SK-N-SH treated with all-trans-retinoic acid at 6 μM for 48 hours (cell line): Measurements from ENCODE around the gene LAMA1.

Experiments used
- ATAC-seq: fragments of 200-7000 bp; cut with Tn5 transposase; 3 replicates; pipeline ENCODE4 v1.9.1; 2020; ENCODE audit warnings: mild to moderate bottlenecking, moderate library complexity
- ARNTL ChIP-seq: fragments of 450-650 bp; formaldehyde crosslinking; IDR thresholded peaks from 2 replicates; pipeline ENCODE4 v1.5.0; 2020; ENCODE audit warnings: low read depth, mild to moderate bottlenecking, moderate library complexity, borderline replicate concordance
- BACH2 ChIP-seq: fragments of 250-450 bp; sonication (Bioruptor Pico); IDR thresholded peaks from 2 replicates; pipeline ENCODE4 v1.9.0; 2021; ENCODE audit warnings: mild to moderate bottlenecking, borderline replicate concordance
- CREB5 ChIP-seq: fragments of 250-450 bp; sonication (Bioruptor Pico); IDR thresholded peaks from 2 replicates; pipeline ENCODE4 v1.5.1; 2020; ENCODE audit warnings: low read depth, mild to moderate bottlenecking, moderate library complexity
- CSDC2 ChIP-seq: fragments of 250-450 bp; sonication (Bioruptor Pico); IDR thresholded peaks from 2 replicates; pipeline ENCODE4 v1.5.0; 2020; ENCODE audit warnings: mild to moderate bottlenecking, moderate library complexity
- CSRNP3 ChIP-seq: fragments of 250-450 bp; sonication (Bioruptor Pico); IDR thresholded peaks from 2 replicates; pipeline ENCODE4 v1.5.1; 2021; ENCODE audit warnings: mild to moderate bottlenecking, moderate library complexity
- ESRRG ChIP-seq: fragments of 250-450 bp; sonication (Bioruptor Pico); IDR thresholded peaks from 2 replicates; pipeline ENCODE4 v1.6.1; 2021; ENCODE audit warnings: mild to moderate bottlenecking
- GLIS3 ChIP-seq: fragments of 250-450 bp; sonication (Bioruptor Pico); IDR thresholded peaks from 2 replicates; pipeline ENCODE4 v1.5.0; 2020; ENCODE audit warnings: mild to moderate bottlenecking, moderate library complexity
- ISL1 ChIP-seq: fragments of 250-450 bp; sonication (Bioruptor Pico); IDR thresholded peaks from 2 replicates; pipeline ENCODE4 v2.1.2; 2022; ENCODE audit warnings: mild to moderate bottlenecking, moderate library complexity
- OSR1 ChIP-seq: fragments of 250-450 bp; sonication (Bioruptor Pico); IDR thresholded peaks from 2 replicates; pipeline ENCODE4 v1.8.0; 2022; ENCODE audit warnings: moderate library complexity, mild to moderate bottlenecking, inconsistent platforms
- PATZ1 ChIP-seq: fragments of 250-450 bp; sonication (Bioruptor Pico); IDR thresholded peaks from 2 replicates; pipeline ENCODE4 v1.8.0; 2020; ENCODE audit warnings: mild to moderate bottlenecking, moderate library complexity, borderline replicate concordance
- PPARA ChIP-seq: fragments of 250-450 bp; sonication (Bioruptor Pico); IDR thresholded peaks from 2 replicates; pipeline ENCODE4 v1.5.0; 2020; ENCODE audit warnings: mild to moderate bottlenecking, borderline replicate concordance
- RARB ChIP-seq: fragments of 250-450 bp; sonication (Bioruptor Pico); IDR thresholded peaks from 2 replicates; pipeline ENCODE4 v1.8.0; 2021; ENCODE audit warnings: mild to moderate bottlenecking, moderate library complexity
- SNAI2 ChIP-seq: fragments of 250-450 bp; sonication (Bioruptor Pico); IDR thresholded peaks from 2 replicates; pipeline ENCODE4 v1.5.0; 2020; ENCODE audit warnings: mild to moderate bottlenecking, moderate library complexity
- TCF4 ChIP-seq: fragments of 250-450 bp; sonication (Bioruptor Pico); IDR thresholded peaks from 2 replicates; pipeline ENCODE4 v1.8.0; 2021; ENCODE audit warnings: mild to moderate bottlenecking, moderate library complexity, borderline replicate concordance
- TOX ChIP-seq: fragments of 250-450 bp; sonication (Bioruptor Pico); IDR thresholded peaks from 2 replicates; pipeline ENCODE4 v1.8.0; 2021; ENCODE audit warnings: mild to moderate bottlenecking, moderate library complexity, borderline replicate concordance
- TSHZ2 ChIP-seq: fragments of 250-450 bp; sonication (Bioruptor Pico); IDR thresholded peaks from 2 replicates; pipeline ENCODE4 v1.5.0; 2020; ENCODE audit warnings: mild to moderate bottlenecking, moderate library complexity
- ZC3H10 ChIP-seq: fragments of 250-450 bp; sonication (Bioruptor Pico); IDR thresholded peaks from 2 replicates; pipeline ENCODE4 v1.5.1; 2021; ENCODE audit warnings: mild to moderate bottlenecking, moderate library complexity
- ZFP3 ChIP-seq: fragments of 250-450 bp; sonication (Bioruptor Pico); IDR thresholded peaks from 2 replicates; pipeline ENCODE4 v1.5.0; 2020; ENCODE audit warnings: mild to moderate bottlenecking, moderate library complexity
- ZFP30 ChIP-seq: fragments of 450-650 bp; formaldehyde crosslinking; IDR thresholded peaks from 2 replicates; pipeline ENCODE4 v1.5.0; 2022; ENCODE audit warnings: mild to moderate bottlenecking, moderate library complexity
- ZNF565 ChIP-seq: fragments of 450-650 bp; formaldehyde crosslinking; conservative IDR thresholded peaks from 2 replicates; pipeline ENCODE4 v1.5.0; 2020; ENCODE audit warnings: low read depth, mild to moderate bottlenecking, moderate library complexity
- ZNF70 ChIP-seq: fragments of 450-650 bp; formaldehyde crosslinking; IDR thresholded peaks from 2 replicates; pipeline ENCODE4 v1.5.0; 2020; ENCODE audit warnings: mild to moderate bottlenecking, moderate library complexity
- ZNF8 ChIP-seq: fragments of 450-650 bp; formaldehyde crosslinking; IDR thresholded peaks from 2 replicates; pipeline ENCODE4 v1.5.0; 2020; ENCODE audit warnings: mild to moderate bottlenecking, moderate library complexity

Gene LAMA1

GRCh38 chr18:7158216-7158615 lies 40.6 kb upstream of the LAMA1 start:
- no peak for ATAC-seq
- no peak for TF ChIP-seq GLIS3
- no peak for TF ChIP-seq ZFP3 (CRISPR knock-in tag)

GRCh38 chr18:7157760-7158159 lies 40.2 kb upstream of the LAMA1 start:
- no peak for ATAC-seq
- TF ChIP-seq OSR1 (CRISPR knock-in tag) (no peak), CSDC2 (no peak), GLIS3 (no peak), ARNTL (no peak), TOX (CRISPR knock-in tag) (no peak), ZFP3 (CRISPR knock-in tag) (no peak), ISL1 (CRISPR knock-in tag) (no peak), SNAI2 (CRISPR knock-in tag) (no peak), ZFP30 (CRISPR knock-in tag) (no peak), ESRRG (CRISPR knock-in tag) (no peak), CSRNP3 (CRISPR knock-in tag) (no peak), RARB (CRISPR knock-in tag) (no peak), TSHZ2 (CRISPR knock-in tag) (no peak), PATZ1 (CRISPR knock-in tag) (no peak)
- TF ChIP-seq, all 23 proteins: peak for 0

- ATAC-seq, result no peak
- TF ChIP-seq ARNTL (no peak), PPARA (no peak), BACH2 (CRISPR knock-in tag) (no peak), CSDC2 (no peak), PATZ1 (CRISPR knock-in tag) (no peak), CREB5 (CRISPR knock-in tag) (no peak), ISL1 (CRISPR knock-in tag) (no peak), GLIS3 (no peak), ESRRG (CRISPR knock-in tag) (no peak), ZNF565 (CRISPR knock-in tag) (no peak), TOX (CRISPR knock-in tag) (no peak), ZNF8 (CRISPR knock-in tag) (no peak)
Measured at GRCh38 chr18:7155887-7156286, 38.3 kb upstream of the LAMA1 start.

GRCh38 chr18:7155092-7155491 lies 37.5 kb upstream of the LAMA1 start:
- no peak for ATAC-seq
- TF ChIP-seq TCF4 (no peak), PPARA (no peak), BACH2 (CRISPR knock-in tag) (no peak), ZFP30 (CRISPR knock-in tag) (no peak), OSR1 (CRISPR knock-in tag) (no peak), ZNF70 (CRISPR knock-in tag) (no peak), SNAI2 (CRISPR knock-in tag) (no peak), ZC3H10 (CRISPR knock-in tag) (no peak)
